Tibial artery (tissue), 4 donors: ENCODE results near the gene HINFP.

ENCODE experiments used
- DNase-seq, 2 donors: peaks; one replicate each; pipeline ENCODE4 v3.0.0-alpha.2; 2019
- H3K27ac ChIP-seq, 2 donors: fragments of 200-600 bp; sonication (generic) in 1 of 2; 1 replicate in 1 of 2; 2 replicates in 1 of 2; pipeline ENCODE4 v1.5.1; 2018 to 2019; ENCODE audit warnings: mild to moderate bottlenecking in 1 of 2
- H3K27me3 ChIP-seq, 2 donors: fragments of 200-600 bp; sonication (generic) in 1 of 2; one replicate each; pipeline versions ENCODE4 v1.5.1 to v1.6.0; 2016 to 2019
- H3K36me3 ChIP-seq, 3 donors: fragments of 200-600 bp; sonication (generic) in 2 of 3; one replicate each; pipeline ENCODE4 v1.5.1; 2016 to 2019; ENCODE audit warnings: mild to moderate bottlenecking in 2 of 3
- H3K4me1 ChIP-seq, 4 donors: fragments of 200-600 bp; sonication (generic) in 2 of 4; 1 replicate in 3 of 4; 2 replicates in 1 of 4; pipeline ENCODE4 v1.5.1; 2016 to 2019
- H3K4me3 ChIP-seq, 2 donors: fragments of 200-600 bp; sonication (generic) in 1 of 2; 1 replicate in 1 of 2; 2 replicates in 1 of 2; pipeline ENCODE4 v1.5.1; 2018 to 2019; ENCODE audit warnings: mild to moderate bottlenecking in 2 of 2
- H3K9me3 ChIP-seq, 3 donors: fragments of 200-600 bp; sonication (generic) in 1 of 3; one replicate each; pipeline ENCODE4 v1.5.1; 2016 to 2019
- intact Hi-C: fragments of 100-400 bp; cut with DNase I; formaldehyde crosslinking; loops from one replicate; pipeline ENCODE4 v1.15.0; 2023; ENCODE audit warnings: low total_unique reads
- TF ChIP-seq, protein P1 (sequence below), 2 experiments: fragments of 200-600 bp in 1 of 2; fragments of 450-650 bp in 1 of 2; IDR thresholded peaks; one replicate each; pipeline ENCODE4 v1.5.1; 2017 to 2019; ENCODE audit warnings: antibody characterized with exemption in 2 of 2, mild to moderate bottlenecking in 1 of 2, moderate library complexity in 1 of 2

Gene HINFP

DNA sequence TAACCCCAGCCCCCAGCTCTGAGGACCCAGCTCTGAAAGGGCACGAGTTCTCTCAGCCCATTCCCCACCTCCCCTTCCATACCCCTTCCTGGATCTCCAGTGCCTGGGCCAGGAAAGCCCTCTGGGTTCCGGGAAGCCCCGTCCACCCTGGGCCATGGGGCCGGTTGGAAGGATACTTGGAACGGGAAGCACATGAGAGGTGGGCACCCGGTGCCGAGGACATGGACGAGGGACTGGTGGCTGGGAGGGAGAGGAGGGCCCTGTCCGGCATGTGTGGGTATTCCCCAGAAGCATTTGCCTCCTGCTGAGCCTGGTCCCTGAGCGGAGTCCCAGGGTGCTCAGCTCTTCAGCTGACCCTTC, 5.2 kb upstream of the HINFP start:
- DNase-seq = no peak
- H3K27ac ChIP-seq = no peak overlapping the region
- no peak overlapping the region for H3K4me3 ChIP-seq
- no peaks in the 10 kb centered on the region for H3K27me3 ChIP-seq
- intact Hi-C loops = no loop called here
- H3K36me3 ChIP-seq = peaks cover 15 to 63% (median 42%) of the 10 kb centered on the region in 3 donors
- no peaks in the 10 kb centered on the region for H3K9me3 ChIP-seq
- TF ChIP-seq, protein P1, sequence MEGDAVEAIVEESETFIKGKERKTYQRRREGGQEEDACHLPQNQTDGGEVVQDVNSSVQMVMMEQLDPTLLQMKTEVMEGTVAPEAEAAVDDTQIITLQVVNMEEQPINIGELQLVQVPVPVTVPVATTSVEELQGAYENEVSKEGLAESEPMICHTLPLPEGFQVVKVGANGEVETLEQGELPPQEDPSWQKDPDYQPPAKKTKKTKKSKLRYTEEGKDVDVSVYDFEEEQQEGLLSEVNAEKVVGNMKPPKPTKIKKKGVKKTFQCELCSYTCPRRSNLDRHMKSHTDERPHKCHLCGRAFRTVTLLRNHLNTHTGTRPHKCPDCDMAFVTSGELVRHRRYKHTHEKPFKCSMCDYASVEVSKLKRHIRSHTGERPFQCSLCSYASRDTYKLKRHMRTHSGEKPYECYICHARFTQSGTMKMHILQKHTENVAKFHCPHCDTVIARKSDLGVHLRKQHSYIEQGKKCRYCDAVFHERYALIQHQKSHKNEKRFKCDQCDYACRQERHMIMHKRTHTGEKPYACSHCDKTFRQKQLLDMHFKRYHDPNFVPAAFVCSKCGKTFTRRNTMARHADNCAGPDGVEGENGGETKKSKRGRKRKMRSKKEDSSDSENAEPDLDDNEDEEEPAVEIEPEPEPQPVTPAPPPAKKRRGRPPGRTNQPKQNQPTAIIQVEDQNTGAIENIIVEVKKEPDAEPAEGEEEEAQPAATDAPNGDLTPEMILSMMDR (IDR thresholded peaks at IDR 0.05) = no peak
- peaks cover 0 to 8% (median 3%) of the 10 kb centered on the region in 4 donors for H3K4me1 ChIP-seq

DNA sequence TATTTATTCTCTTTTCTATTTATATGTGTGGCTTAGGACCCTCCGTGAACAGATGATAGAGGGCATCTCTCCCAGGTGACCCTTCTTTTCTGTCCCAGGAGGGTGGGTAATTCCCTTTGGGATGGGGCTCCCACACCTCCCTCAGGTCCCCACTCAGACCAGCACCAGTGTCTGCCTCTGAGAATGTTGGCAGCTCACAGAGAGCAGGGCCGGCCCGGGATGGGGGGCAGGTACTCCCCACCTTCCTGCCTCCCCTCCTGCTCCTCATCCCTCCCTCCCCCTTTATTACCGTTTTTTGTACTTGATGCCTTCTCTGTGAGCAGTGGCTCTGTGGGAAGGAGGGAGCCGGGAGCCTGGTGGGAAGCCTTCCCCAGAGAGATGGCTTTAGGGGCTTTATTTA, 4.8 kb upstream of the HINFP start:
- Histone ChIP-seq H3K4me1 (peaks cover 0 to 8% (median 3%) of the 10 kb centered on the region in 4 donors), H3K4me3 (no peak overlapping the region), H3K27ac (no peak overlapping the region), H3K9me3 (no peaks in the 10 kb centered on the region), H3K27me3 (no peaks in the 10 kb centered on the region), H3K36me3 (peaks cover 12 to 60% (median 38%) of the 10 kb centered on the region in 3 donors)
- no peak for DNase-seq
- TF ChIP-seq, protein P1 (IDR thresholded peaks at IDR 0.05) = no peak
- intact Hi-C loops = no loop called here

DNA sequence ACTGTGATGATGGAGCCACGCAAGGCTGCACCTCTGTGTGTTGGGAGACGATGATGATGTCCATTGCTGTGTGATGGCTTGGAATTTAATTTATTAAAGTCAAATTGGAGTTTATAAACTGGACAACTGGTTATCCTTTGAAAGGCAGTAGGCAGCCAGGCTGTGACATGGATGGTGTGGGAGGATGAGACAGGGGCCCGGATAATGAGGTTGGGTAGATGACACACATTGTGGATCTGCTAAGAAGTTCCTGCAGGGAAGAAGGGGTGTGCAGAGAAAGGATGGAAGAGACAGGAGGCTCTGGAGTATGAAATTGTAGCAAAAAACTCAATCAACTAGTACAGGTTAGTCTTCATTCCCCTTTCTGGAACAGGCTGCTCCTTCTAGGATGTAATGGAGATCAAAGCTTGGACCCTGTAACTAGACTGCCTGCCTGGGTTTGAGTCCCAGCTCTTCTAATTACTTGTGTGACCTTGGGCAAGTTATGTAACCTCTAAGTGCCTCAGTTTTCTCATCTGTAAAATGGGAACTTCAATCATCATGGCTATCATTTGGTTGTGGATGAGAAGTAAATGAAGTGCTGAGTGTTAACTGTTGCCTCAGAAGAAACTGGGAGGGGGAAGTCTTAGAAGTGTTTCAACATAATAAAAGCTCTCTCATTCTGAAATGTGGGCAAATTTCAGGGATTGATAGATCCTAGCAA, 4.2 kb upstream of the HINFP start:
- TF ChIP-seq, protein P1 (IDR thresholded peaks at IDR 0.05) = no peak
- Histone ChIP-seq H3K27ac (no peak overlapping the region), H3K4me3 (no peak overlapping the region), H3K27me3 (no peaks in the 10 kb centered on the region), H3K9me3 (no peaks in the 10 kb centered on the region), H3K4me1 (peaks cover 0 to 11% (median 7%) of the 10 kb centered on the region in 4 donors), H3K36me3 (peaks cover 7 to 54% (median 32%) of the 10 kb centered on the region in 3 donors)
- DNase-seq = no peak
- intact Hi-C loops = no loop called here

DNA sequence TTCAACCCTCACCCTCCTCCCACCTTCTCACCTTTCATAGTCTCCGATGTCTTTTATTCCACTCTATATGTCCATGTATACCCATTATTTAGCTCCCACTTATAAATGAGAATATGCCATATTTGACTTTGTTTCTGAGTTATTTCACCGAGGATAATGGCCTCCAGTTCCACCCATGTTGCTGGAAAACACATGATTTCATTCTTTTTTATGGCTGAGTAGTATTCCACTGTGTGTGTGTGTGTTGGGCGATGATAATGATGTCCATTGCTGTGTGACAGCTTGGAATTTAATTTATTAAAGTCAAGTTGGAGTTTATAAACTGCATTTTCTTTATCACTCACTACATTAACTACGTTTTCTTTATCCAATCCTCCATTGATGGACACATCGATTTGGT, 3.2 kb upstream of the HINFP start:
- H3K4me1 ChIP-seq = peaks cover 0 to 21% (median 13%) of the 10 kb centered on the region in 4 donors
- H3K27me3 ChIP-seq = no peaks in the 10 kb centered on the region
- no peak overlapping the region for H3K27ac ChIP-seq
- TF ChIP-seq, protein P1 (IDR thresholded peaks at IDR 0.05) = no peak
- no peak overlapping the region for H3K4me3 ChIP-seq
- H3K36me3 ChIP-seq = peaks cover 4 to 43% (median 22%) of the 10 kb centered on the region in 3 donors
- no peak for DNase-seq
- intact Hi-C loops = no loop called here
- H3K9me3 ChIP-seq = no peaks in the 10 kb centered on the region

DNA sequence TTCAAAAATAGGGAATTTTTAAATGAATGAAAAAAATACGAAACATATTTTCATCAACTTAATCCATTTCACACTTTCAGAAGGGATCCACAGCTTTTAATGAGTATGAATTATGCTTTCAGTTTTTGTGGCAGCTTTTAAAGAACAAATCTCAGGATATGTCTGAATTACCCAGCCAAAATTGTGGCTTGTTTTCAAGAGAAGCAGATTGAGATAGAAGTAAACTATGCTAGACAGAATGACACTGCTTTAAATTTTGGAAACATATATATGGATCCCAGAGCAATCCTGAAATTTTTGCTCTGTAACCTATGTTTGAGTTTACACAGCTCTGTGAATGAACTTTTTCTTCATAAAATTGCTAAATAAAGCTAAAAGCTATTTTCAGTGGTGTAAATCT, 2.4 kb upstream of the HINFP start:
- Histone ChIP-seq H3K4me1 (peaks cover 0 to 22% (median 13%) of the 10 kb centered on the region in 4 donors), H3K27me3 (no peaks in the 10 kb centered on the region), H3K9me3 (no peaks in the 10 kb centered on the region), H3K27ac (no peak overlapping the region), H3K4me3 (no peak overlapping the region), H3K36me3 (peaks cover 0 to 40% (median 17%) of the 10 kb centered on the region in 3 donors)
- intact Hi-C loops = no loop called here
- DNase-seq = no peak
- TF ChIP-seq, protein P1 (IDR thresholded peaks at IDR 0.05) = no peak
